NB4 (cell line): ENCODE data around the gene OR6B2.
A peak's percentile ranks its signal among the peaks of the same experiment; 100 is the strongest.

Experiments used
- DNase-seq: peaks from one replicate; pipeline ENCODE4 v3.0.0; 2010; ENCODE audit warnings: low read depth
- H3K4me3 ChIP-seq: one replicate; pipeline ENCODE4 v1.5.1; 2011; ENCODE audit warnings: mild to moderate bottlenecking, low read depth, low read length, moderate library complexity
- CTCF ChIP-seq: IDR thresholded peaks from one replicate; pipeline ENCODE4 v1.5.1; 2012; ENCODE audit warnings: low read depth, low read length
- MAX ChIP-seq: IDR thresholded peaks from 2 replicates; pipeline ENCODE4 v1.6.1; 2011; ENCODE audit warnings: low read depth, low read length
- MYC ChIP-seq: IDR thresholded peaks from 2 replicates; pipeline ENCODE4 v1.6.1; 2011; ENCODE audit warnings: low read depth, low read length
- POLR2A ChIP-seq: IDR thresholded peaks from 2 replicates; pipeline ENCODE4 v1.6.1; 2011; ENCODE audit warnings: mild to moderate bottlenecking; ENCODE audit not compliant: insufficient read length; ENCODE audit errors: extremely low read depth

Gene OR6B2

GRCh38 chr2:240037358-240037757 lies 7.1 kb upstream of the OR6B2 start:
- DNase-seq = no peak
- H3K4me3 ChIP-seq = no peak overlapping the region
- no peak for TF ChIP-seq MAX
- no peak for TF ChIP-seq POLR2A
- no peak for TF ChIP-seq CTCF
- TF ChIP-seq MYC = no peak

GRCh38 chr2:240033330-240033678 lies 3.1 kb upstream of the OR6B2 start:
- no peak for TF ChIP-seq MYC
- no peak for TF ChIP-seq CTCF
- TF ChIP-seq POLR2A = no peak
- no peak for TF ChIP-seq MAX
- no peak for DNase-seq
- H3K4me3 ChIP-seq = no peak overlapping the region

- no peak overlapping the region for H3K4me3 ChIP-seq
- TF ChIP-seq CTCF (no peak), POLR2A (no peak), MAX (no peak), MYC (no peak)
- no peak for DNase-seq
Measured at GRCh38 chr2:240032406-240033329, 2.4 kb upstream of the OR6B2 start.

GRCh38 chr2:240024766-240025165 lies 5.5 kb downstream of the OR6B2 start:
- H3K4me3 ChIP-seq = peak overlapping the region; percentile 100
- peak; percentile 52 for DNase-seq
- TF ChIP-seq MYC (no peak), MAX (no peak), POLR2A (no peak), CTCF (no peak)

GRCh38 chr2:240023792-240024191 lies 6.4 kb downstream of the OR6B2 start:
- no peak for DNase-seq
- H3K4me3 ChIP-seq = peak overlapping the region; percentile 100
- TF ChIP-seq CTCF = no peak

- no peak overlapping the region for H3K4me3 ChIP-seq
- TF ChIP-seq POLR2A (no peak), MAX (no peak), CTCF (peak; percentile 95)
- peak; percentile 76 for DNase-seq
Measured at GRCh38 chr2:240021488-240022104, 8.6 kb downstream of the OR6B2 start.
